SJSA1 (cell line): ENCODE results near the gene LRP1. TPM values are rescaled to one million over a fixed set of nuclear protein-coding genes. Genes with fewer than 3 reads are reported as not detected.
A peak's percentile ranks its signal among the peaks of the same experiment; 100 is the strongest.

ENCODE experiments used
- DNase-seq, 2 experiments: peaks; one replicate each; pipeline ENCODE4 v3.0.0-alpha.2; 2015 to 2020; ENCODE audit warnings: low spot score in 2 of 2, low read depth in 1 of 2
- H3K27ac ChIP-seq: fragments of 250-450 bp; sonication (Bioruptor Pico); 2 replicates; pipeline ENCODE4 v1.5.1; 2020; ENCODE audit warnings: mild to moderate bottlenecking, moderate library complexity
- H3K27me3 ChIP-seq: fragments of 250-450 bp; sonication (Bioruptor Pico); replicated peaks from 2 replicates; pipeline ENCODE4 v1.5.1; 2020; ENCODE audit warnings: mild to moderate bottlenecking, moderate library complexity
- H3K36me3 ChIP-seq: fragments of 250-450 bp; sonication (Bioruptor Pico); 2 replicates; pipeline ENCODE4 v1.5.1; 2020; ENCODE audit warnings: mild to moderate bottlenecking
- H3K4me1 ChIP-seq: fragments of 250-450 bp; sonication (Bioruptor Pico); replicated peaks from 2 replicates; pipeline ENCODE4 v1.6.1; 2021; ENCODE audit warnings: mild to moderate bottlenecking
- H3K4me3 ChIP-seq: fragments of 250-450 bp; sonication (Bioruptor Pico); 2 replicates; pipeline ENCODE4 v1.5.1; 2020; ENCODE audit warnings: mild to moderate bottlenecking
- H3K9me3 ChIP-seq: fragments of 250-450 bp; sonication (Bioruptor Pico); replicated peaks from 2 replicates; pipeline ENCODE4 v1.5.1; 2020; ENCODE audit warnings: mild to moderate bottlenecking
- total RNA-seq: library from RNA; depleted of rRNA; stranded (reverse); fragments of >200 nt; shearing (Covaris generic); gene quantifications from 2 replicates; pipeline ENCODE4 v1.2.3, GENCODE V29; 2014

The LRP1 gene
- total RNA-seq, 1 experiment from 2014 or later, result 33.3 TPM

GRCh38 chr12:57099766-57100165, 28.5 kb upstream of the LRP1 start:
- Histone ChIP-seq H3K4me3 (no peak overlapping the region), H3K36me3 (peaks cover 52% of the 10 kb centered on the region)
- no peak for DNase-seq

GRCh38 chr12:57101892-57102695, 26.2 kb upstream of the LRP1 start:
- Histone ChIP-seq H3K27me3 (no peaks in the 10 kb centered on the region), H3K4me3 (no peak overlapping the region), H3K27ac (peak overlapping the region; percentile 5; the same call in 1 of the 2 replicates), H3K36me3 (peaks cover 51% of the 10 kb centered on the region), H3K9me3 (no peaks in the 10 kb centered on the region), H3K4me1 (peaks cover 4% of the 10 kb centered on the region)
- DNase-seq, result no peak

More at GRCh38 chr12:57099766-57100165, 28.5 kb upstream of the LRP1 start:
- Histone ChIP-seq H3K27me3 (no peaks in the 10 kb centered on the region), H3K9me3 (no peaks in the 10 kb centered on the region), H3K27ac (no peak overlapping the region), H3K4me1 (peaks cover 6% of the 10 kb centered on the region)

GRCh38 chr12:57103856-57104255, 24.4 kb upstream of the LRP1 start:
- peaks cover 49% of the 10 kb centered on the region for H3K36me3 ChIP-seq
- H3K4me1 ChIP-seq, result no peaks in the 10 kb centered on the region; the same call in 1 of the 2 replicates
- DNase-seq, result no peak
- no peaks in the 10 kb centered on the region for H3K9me3 ChIP-seq
- H3K4me3 ChIP-seq, result no peak overlapping the region
- no peaks in the 10 kb centered on the region for H3K27me3 ChIP-seq
- H3K27ac ChIP-seq, result no peak overlapping the region

GRCh38 chr12:57104292-57104910, 23.9 kb upstream of the LRP1 start:
- Histone ChIP-seq H3K4me3 (no peak overlapping the region), H3K27ac (no peak overlapping the region), H3K4me1 (no peaks in the 10 kb centered on the region; the same call in 1 of the 2 replicates), H3K9me3 (no peaks in the 10 kb centered on the region), H3K27me3 (no peaks in the 10 kb centered on the region), H3K36me3 (peaks cover 50% of the 10 kb centered on the region)
- DNase-seq, result no peak

- Histone ChIP-seq H3K27me3 (no peaks in the 10 kb centered on the region), H3K4me3 (no peak overlapping the region), H3K27ac (no peak overlapping the region), H3K9me3 (no peaks in the 10 kb centered on the region), H3K36me3 (peaks cover 43% of the 10 kb centered on the region), H3K4me1 (peaks cover 7% of the 10 kb centered on the region)
- DNase-seq, result no peak
Observed at GRCh38 chr12:57105011-57105753, 23.1 kb upstream of the LRP1 start.

GRCh38 chr12:57106021-57106708, 22.1 kb upstream of the LRP1 start:
- Histone ChIP-seq H3K4me3 (no peak overlapping the region), H3K27ac (no peak overlapping the region), H3K27me3 (no peaks in the 10 kb centered on the region), H3K4me1 (peaks cover 16% of the 10 kb centered on the region), H3K36me3 (peaks cover 43% of the 10 kb centered on the region), H3K9me3 (no peaks in the 10 kb centered on the region)
- DNase-seq, result no peak

- Histone ChIP-seq H3K27ac (no peak overlapping the region), H3K4me1 (peaks cover 31% of the 10 kb centered on the region), H3K36me3 (peaks cover 41% of the 10 kb centered on the region), H3K4me3 (no peak overlapping the region), H3K9me3 (no peaks in the 10 kb centered on the region), H3K27me3 (no peaks in the 10 kb centered on the region)
- no peak for DNase-seq
Observed at GRCh38 chr12:57107456-57108155, 20.7 kb upstream of the LRP1 start.

- H3K27ac ChIP-seq, result no peak overlapping the region
- H3K4me1 ChIP-seq, result peaks cover 32% of the 10 kb centered on the region
- no peaks in the 10 kb centered on the region for H3K27me3 ChIP-seq
- H3K4me3 ChIP-seq, result peak overlapping the region; percentile 46
- H3K36me3 ChIP-seq, result peaks cover 31% of the 10 kb centered on the region
- H3K9me3 ChIP-seq, result no peaks in the 10 kb centered on the region
- no peak for DNase-seq
Observed at GRCh38 chr12:57109207-57110103, 18.8 kb upstream of the LRP1 start.

GRCh38 chr12:57110104-57111030, 17.9 kb upstream of the LRP1 start:
- Histone ChIP-seq H3K4me1 (peaks cover 32% of the 10 kb centered on the region), H3K4me3 (peak overlapping the region; percentile 46), H3K9me3 (no peaks in the 10 kb centered on the region), H3K27me3 (no peaks in the 10 kb centered on the region), H3K36me3 (peaks cover 26% of the 10 kb centered on the region), H3K27ac (peak overlapping the region; percentile 77)
- DNase-seq, result peak in 1 of 2 experiments; percentile 50

GRCh38 chr12:57111031-57111734, 17.1 kb upstream of the LRP1 start, which contains the start of gene STAT6:
TSS of gene STAT6 (minus strand) at chr12:57111362. CDS start at chr12:57108278, 3,084 bp downstream.
- H3K4me1 ChIP-seq, result peaks cover 32% of the 10 kb centered on the region
- H3K36me3 ChIP-seq, result peaks cover 18% of the 10 kb centered on the region
- H3K27me3 ChIP-seq, result no peaks in the 10 kb centered on the region
- DNase-seq, result peak; percentile 80
- no peaks in the 10 kb centered on the region for H3K9me3 ChIP-seq
- H3K4me3 ChIP-seq, result peak within 1 kb of the TSS; percentile 46
- H3K27ac ChIP-seq, result peak within 1 kb of the TSS; percentile 77
